Measurements from ENCODE around the gene IL1B. TPM values are rescaled to one million over a fixed set of nuclear protein-coding genes. Genes with fewer than 3 reads are reported as not detected.

Gene IL1B
- total RNA-seq, 2 experiments from 2014 or later = 0.44 TPM; not detected in 1

- H3K4me1 Mint-ChIP-seq (ENCODE audit: low read depth) = peaks cover 29% of the 10 kb centered on the region
- H3K9me3 Mint-ChIP-seq = no peaks in the 10 kb centered on the region
- intact Hi-C loops (cut with micrococcal nuclease) = loop anchor here (5.0 kb wide), 1 partner anchor 62 kb away; the partner anchor contains the start of gene CKAP2L
- CTCF ChIA-PET = no interaction called here
- H3K27me3 Mint-ChIP-seq = peaks cover 6% of the 10 kb centered on the region
- H3K4me3 Mint-ChIP-seq = no peak overlapping the region
- no peak for DNase-seq
- H3K36me3 Mint-ChIP-seq = no peaks in the 10 kb centered on the region
- H3K27ac Mint-ChIP-seq = no peak overlapping the region
- POLR2A ChIA-PET = no interaction called here
Measured at GRCh38 chr2:112824694-112825085, 11.9 kb downstream of the IL1B start.

GRCh38 chr2:112821682-112822081, 14.9 kb downstream of the IL1B start:
- Mint-ChIP-seq H3K27ac (peak overlapping the region; percentile 65), H3K9me3 (no peaks in the 10 kb centered on the region), H3K4me3 (no peak overlapping the region), H3K4me1 (ENCODE audit: low read depth) (peaks cover 26% of the 10 kb centered on the region), H3K27me3 (no peaks in the 10 kb centered on the region), H3K36me3 (no peaks in the 10 kb centered on the region)
- intact Hi-C loops (cut with micrococcal nuclease) = loop anchor here (1.0 to 5.0 kb wide), 4 partner anchors 9 to 63 kb away; partner anchors contain the start of gene CKAP2L
- DNase-seq = peak; percentile 49
- ChIA-PET CTCF (interaction anchor here (1.2 kb wide), 1 partner anchor 72 kb away, joined by 3 read pairs; no protein-coding TSS in a partner anchor), POLR2A (no interaction called here)

GRCh38 chr2:112821142-112821541, 15.4 kb downstream of the IL1B start:
- intact Hi-C loops (cut with micrococcal nuclease) = loop anchor here (1.0 to 5.0 kb wide), 4 partner anchors 9 to 64 kb away; partner anchors contain the start of gene CKAP2L
- ChIA-PET POLR2A (interaction anchor here (0.6 kb wide), 1 partner anchor 129 kb away, joined by 3 read pairs; no protein-coding TSS in a partner anchor), CTCF (interaction anchor here (0.9 to 1.2 kb wide), 2 partner anchors 13 to 72 kb away, joined by 3 read pairs; no protein-coding TSS in a partner anchor)
- DNase-seq = peak; percentile 73
- Mint-ChIP-seq H3K27ac (peak overlapping the region; percentile 20), H3K27me3 (no peaks in the 10 kb centered on the region), H3K9me3 (no peaks in the 10 kb centered on the region), H3K4me1 (ENCODE audit: low read depth) (peaks cover 26% of the 10 kb centered on the region), H3K4me3 (no peak overlapping the region), H3K36me3 (no peaks in the 10 kb centered on the region)

GRCh38 chr2:112820343-112820742, 16.2 kb downstream of the IL1B start:
- no peak overlapping the region for H3K4me3 Mint-ChIP-seq
- H3K27ac Mint-ChIP-seq = no peak overlapping the region
- H3K36me3 Mint-ChIP-seq = no peaks in the 10 kb centered on the region
- intact Hi-C loops (cut with micrococcal nuclease) = loop anchor here (2.0 to 5.0 kb wide), 2 partner anchors 58 to 64 kb away; partner anchors contain the start of gene CKAP2L
- no peak for DNase-seq
- CTCF ChIA-PET = interaction anchor here (0.9 kb wide), 1 partner anchor 12 kb away, joined by 3 read pairs; no protein-coding TSS in a partner anchor
- H3K4me1 Mint-ChIP-seq (ENCODE audit: low read depth) = peaks cover 26% of the 10 kb centered on the region
- POLR2A ChIA-PET = interaction anchor here (0.6 kb wide), 1 partner anchor 128 kb away, joined by 3 read pairs; no protein-coding TSS in a partner anchor
- no peaks in the 10 kb centered on the region for H3K27me3 Mint-ChIP-seq
- H3K9me3 Mint-ChIP-seq = no peaks in the 10 kb centered on the region

- CTCF ChIA-PET = no interaction called here
- H3K4me3 Mint-ChIP-seq = no peak overlapping the region
- intact Hi-C loops (cut with micrococcal nuclease) = no loop called here
- no peaks in the 10 kb centered on the region for H3K9me3 Mint-ChIP-seq
- no peak for DNase-seq
- H3K4me1 Mint-ChIP-seq (ENCODE audit: low read depth) = peaks cover 26% of the 10 kb centered on the region
- H3K27me3 Mint-ChIP-seq = no peaks in the 10 kb centered on the region
- POLR2A ChIA-PET = no interaction called here
- no peak overlapping the region for H3K27ac Mint-ChIP-seq
- H3K36me3 Mint-ChIP-seq = no peaks in the 10 kb centered on the region
Measured at GRCh38 chr2:112819081-112819480, 17.5 kb downstream of the IL1B start.

- POLR2A ChIA-PET = no interaction called here
- no peak overlapping the region for H3K27ac Mint-ChIP-seq
Measured at GRCh38 chr2:112818094-112818902, 18.3 kb downstream of the IL1B start.

GRCh38 chr2:112817082-112817689, 19.4 kb downstream of the IL1B start:
- POLR2A ChIA-PET = no interaction called here
- Mint-ChIP-seq H3K9me3 (no peaks in the 10 kb centered on the region), H3K27me3 (no peaks in the 10 kb centered on the region), H3K4me3 (no peak overlapping the region), H3K27ac (no peak overlapping the region), H3K36me3 (no peaks in the 10 kb centered on the region), H3K4me1 (ENCODE audit: low read depth) (peaks cover 33% of the 10 kb centered on the region)
- DNase-seq = no peak
- CTCF ChIA-PET = interaction anchor here (0.5 to 1.4 kb wide), 2 partner anchors 40 to 68 kb away, joined by 3 to 5 read pairs; no protein-coding TSS in a partner anchor
- intact Hi-C loops (cut with micrococcal nuclease) = no loop called here

More at GRCh38 chr2:112818094-112818902, 18.3 kb downstream of the IL1B start:
- Mint-ChIP-seq H3K27me3 (no peaks in the 10 kb centered on the region), H3K4me3 (no peak overlapping the region), H3K9me3 (no peaks in the 10 kb centered on the region), H3K4me1 (ENCODE audit: low read depth) (peaks cover 29% of the 10 kb centered on the region), H3K36me3 (no peaks in the 10 kb centered on the region)
- intact Hi-C loops (cut with micrococcal nuclease) = no loop called here
- no peak for DNase-seq
- CTCF ChIA-PET = interaction anchor here (1.4 kb wide), 1 partner anchor 67 kb away, joined by 5 read pairs; no protein-coding TSS in a partner anchor

GRCh38 chr2:112814278-112814677, 22.3 kb downstream of the IL1B start:
- no peak for DNase-seq
- intact Hi-C loops (cut with micrococcal nuclease) = no loop called here
- H3K36me3 Mint-ChIP-seq = peaks cover 4% of the 10 kb centered on the region
- ChIA-PET CTCF (no interaction called here), POLR2A (no interaction called here)
- H3K4me3 Mint-ChIP-seq = no peak overlapping the region
- H3K4me1 Mint-ChIP-seq (ENCODE audit: low read depth) = peaks cover 30% of the 10 kb centered on the region
- H3K27me3 Mint-ChIP-seq = no peaks in the 10 kb centered on the region
- no peak overlapping the region for H3K27ac Mint-ChIP-seq
- peaks cover 7% of the 10 kb centered on the region for H3K9me3 Mint-ChIP-seq

GRCh38 chr2:112813280-112813966, 23.2 kb downstream of the IL1B start:
- Mint-ChIP-seq H3K4me1 (ENCODE audit: low read depth) (peaks cover 38% of the 10 kb centered on the region), H3K9me3 (peaks cover 7% of the 10 kb centered on the region), H3K36me3 (peaks cover 4% of the 10 kb centered on the region), H3K4me3 (no peak overlapping the region), H3K27me3 (no peaks in the 10 kb centered on the region), H3K27ac (no peak overlapping the region)
- ChIA-PET CTCF (interaction anchor here (1.7 kb wide), 1 partner anchor 9 kb away, joined by 3 read pairs; no protein-coding TSS in a partner anchor), POLR2A (no interaction called here)
- intact Hi-C loops (cut with micrococcal nuclease) = no loop called here
- DNase-seq = no peak

- ChIA-PET POLR2A (interaction anchor here (0.7 to 1.6 kb wide), 3 partner anchors 10 to 19 kb away, joined by 3 read pairs; no protein-coding TSS in a partner anchor), CTCF (interaction anchor here (1.3 to 1.7 kb wide), 2 partner anchors 10 to 73 kb away, joined by 3 read pairs; no protein-coding TSS in a partner anchor)
- H3K9me3 Mint-ChIP-seq = peaks cover 9% of the 10 kb centered on the region
- peak overlapping the region; percentile 68 for H3K27ac Mint-ChIP-seq
- H3K4me3 Mint-ChIP-seq = no peak overlapping the region
- no peaks in the 10 kb centered on the region for H3K27me3 Mint-ChIP-seq
- peaks cover 6% of the 10 kb centered on the region for H3K36me3 Mint-ChIP-seq
- H3K4me1 Mint-ChIP-seq (ENCODE audit: low read depth) = peaks cover 38% of the 10 kb centered on the region
- intact Hi-C loops (cut with micrococcal nuclease) = loop anchor here (1.0 kb wide), 2 partner anchors 9 to 19 kb away; no protein-coding TSS in a partner anchor
- no peak for DNase-seq
Measured at GRCh38 chr2:112812318-112813267, 24.0 kb downstream of the IL1B start.
